Naive thymus-derived CD4-positive, alpha-beta T cell (primary cell): ENCODE results near the gene NELFB. TPM values are rescaled to one million over a fixed set of nuclear protein-coding genes. Genes with fewer than 3 reads are reported as not detected.

Experiments used
- ATAC-seq: fragments of 150-1000 bp; cut with Tn5 transposase; 2 replicates; pipeline ENCODE4 v1.10.0; 2021; ENCODE audit warnings: mild to moderate bottlenecking, moderate library complexity
- CTCF ChIA-PET: fragments of 350-600 bp; sonication (Branson Sonifier 250); formaldehyde crosslinking; loops from one replicate; lab custom pipeline; 2021; ENCODE audit warnings: antibody characterized with exemption; lab: Charles Lee
- POLR2A ChIA-PET: fragments of 350-600 bp; sonication (Branson Sonifier 250); formaldehyde crosslinking; loops from one replicate; lab custom pipeline; 2021; ENCODE audit warnings: antibody characterized with exemption, inconsistent platforms; lab: Charles Lee
- DNase-seq, 9 donors: peaks; one replicate each; pipeline versions ENCODE4 v3.0.0 to v3.0.0-alpha.2; 2020 to 2022; ENCODE audit warnings: mixed read lengths in 1 of 9
- H3K27ac ChIP-seq: one replicate; pipeline ENCODE4 v1.7.0; 2013; ENCODE audit warnings: mild to moderate bottlenecking, low read depth, low read length, moderate library complexity
- H3K27me3 ChIP-seq, 2 donors: one replicate each; pipeline ENCODE4 v1.7.0; 2013; ENCODE audit warnings: low read length in 2 of 2, mild to moderate bottlenecking in 2 of 2, moderate library complexity in 2 of 2; ENCODE audit not compliant: control insufficient read depth in 2 of 2, insufficient read depth in 2 of 2
- H3K36me3 ChIP-seq, 3 experiments: 1 replicate in 2 of 3; 2 replicates in 1 of 3; pipeline ENCODE4 v1.7.0; 2013; ENCODE audit warnings: low read length in 3 of 3, mild to moderate bottlenecking in 3 of 3, moderate library complexity in 1 of 3; ENCODE audit not compliant: insufficient read depth in 3 of 3, control insufficient read depth in 2 of 3
- H3K4me1 ChIP-seq, 2 donors: one replicate each; pipeline ENCODE4 v1.7.0; 2013; ENCODE audit warnings: low read length in 2 of 2, mild to moderate bottlenecking in 2 of 2, moderate library complexity in 1 of 2; ENCODE audit not compliant: control insufficient read depth in 2 of 2, insufficient read depth in 2 of 2
- H3K4me3 ChIP-seq: 2 replicates; pipeline ENCODE4 v1.7.0; 2013; ENCODE audit warnings: mild to moderate bottlenecking, low read length
- H3K9me3 ChIP-seq, 3 experiments: 1 replicate in 2 of 3; 2 replicates in 1 of 3; pipeline ENCODE4 v1.7.0; 2013; ENCODE audit warnings: low read length in 3 of 3; ENCODE audit not compliant: control insufficient read depth in 2 of 3
- H3K27ac Mint-ChIP-seq, 9 donors: one replicate each; pipeline ENCODE4 v1.8.0; 2020 to 2022; ENCODE audit warnings: mixed read lengths in 9 of 9, mild to moderate bottlenecking in 8 of 9, moderate library complexity in 5 of 9, inconsistent platforms in 2 of 9
- H3K27me3 Mint-ChIP-seq, 5 donors: one replicate each; pipeline ENCODE4 v1.8.0; 2021 to 2022; ENCODE audit warnings: mixed read lengths in 5 of 5, mild to moderate bottlenecking in 1 of 5
- H3K36me3 Mint-ChIP-seq, 5 donors: one replicate each; pipeline ENCODE4 v1.8.0; 2020 to 2022; ENCODE audit warnings: mixed read lengths in 5 of 5, mild to moderate bottlenecking in 3 of 5, inconsistent platforms in 1 of 5
- H3K4me1 Mint-ChIP-seq, 7 donors: one replicate each; pipeline ENCODE4 v1.8.0; 2020 to 2022; ENCODE audit warnings: mixed read lengths in 7 of 7, mild to moderate bottlenecking in 3 of 7, inconsistent platforms in 1 of 7
- H3K4me3 Mint-ChIP-seq, 10 donors: one replicate each; pipeline ENCODE4 v1.8.0; 2020 to 2022; ENCODE audit warnings: mild to moderate bottlenecking in 10 of 10, mixed read lengths in 10 of 10, moderate library complexity in 6 of 10, inconsistent platforms in 2 of 10
- H3K9me3 Mint-ChIP-seq, 11 donors: one replicate each; pipeline ENCODE4 v1.8.0; 2020 to 2022; ENCODE audit warnings: mixed read lengths in 11 of 11, mild to moderate bottlenecking in 4 of 11, inconsistent platforms in 1 of 11, moderate library complexity in 1 of 11
- intact Hi-C, 2 donors: fragments of 100-400 bp; cut with micrococcal nuclease; formaldehyde crosslinking; loops; one replicate each; pipeline ENCODE4 v1.15.1; 2023
- polyA plus RNA-seq, 2 donors: library from polyadenylated mRNA; unstranded; fragments of 300-500 nt; fragmentation: Illumina TruSeq; gene quantifications; one replicate each; pipeline ENCODE4 v1.2.3, GENCODE V29; 2021
- total RNA-seq, 6 experiments: library from RNA in 5 of 6; stranded (reverse) in 5 of 6; gene quantifications; 1 replicate in 5 of 6; 2 replicates in 1 of 6; pipeline ENCODE4 v1.2.3 and lab custom pipeline; 2021 to 2026

The NELFB gene
- total and polyA plus RNA-seq, 7 experiments from 2014 or later, result 22.9 to 64.2 (median 38.9) TPM

GRCh38 chr9:137306066-137306849, 51.1 kb downstream of the NELFB start:
- H3K4me1 ChIP-seq, result peaks cover 0 to 20% of the 10 kb centered on the region in 2 donors
- Mint-ChIP-seq H3K9me3 (no peaks in the 10 kb centered on the region), H3K4me3 (peak overlapping the region in 2 of 10 donors; percentile 61 to 69), H3K36me3 (no peaks in the 10 kb centered on the region), H3K4me1 (peaks cover 0 to 7% (median 4%) of the 10 kb centered on the region in 7 donors), H3K27me3 (peaks cover 0 to 3% (median 0%) of the 10 kb centered on the region in 5 donors), H3K27ac (no peak overlapping the region)
- ChIA-PET CTCF (no interaction called here), POLR2A (interaction anchor here (0.6 kb wide), 1 partner anchor 496 kb away, joined by 3 read pairs; no protein-coding TSS in a partner anchor)
- no peaks in the 10 kb centered on the region for H3K36me3 ChIP-seq
- no peaks in the 10 kb centered on the region for H3K27me3 ChIP-seq
- H3K9me3 ChIP-seq, result no peaks in the 10 kb centered on the region
- intact Hi-C loops, result loop anchor here (10.0 kb wide), 2 partner anchors 229 to 249 kb away; partner anchors contain the start of genes MRPL41 (in 1 of the 2) and PNPLA7 (in 1 of the 2)
- H3K27ac ChIP-seq, result no peak overlapping the region
- ATAC-seq (no peak), DNase-seq (no peak)
- no peak overlapping the region for H3K4me3 ChIP-seq

DNA sequence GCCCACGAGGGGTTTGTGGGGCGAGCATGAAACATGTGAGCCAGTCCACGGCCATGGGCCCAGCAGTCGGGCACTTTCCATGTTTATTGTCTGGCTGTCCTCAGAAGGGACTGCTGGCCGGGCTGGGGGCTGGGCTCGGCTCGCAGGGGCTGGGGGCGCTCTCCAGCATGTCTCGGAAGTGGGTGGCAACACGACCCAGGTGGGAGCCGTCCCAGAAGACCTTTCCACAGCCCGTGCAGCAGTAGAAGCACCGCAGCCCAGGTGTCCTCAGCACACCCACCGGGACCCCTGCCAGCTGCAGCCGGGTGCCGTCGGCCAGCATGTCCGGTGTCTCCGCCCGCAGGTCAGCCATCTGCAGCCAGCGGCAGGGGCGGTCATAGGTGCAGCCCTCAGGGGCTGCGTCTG, 51.7 kb downstream of the NELFB start:
- H3K4me3 Mint-ChIP-seq, result peak overlapping the region in 2 of 10 donors; percentile 23 to 63
- H3K4me3 ChIP-seq, result no peak overlapping the region
- peaks cover 0 to 20% of the 10 kb centered on the region in 2 donors for H3K4me1 ChIP-seq
- peak overlapping the region in 1 of 9 donors; percentile 11 for H3K27ac Mint-ChIP-seq
- no peaks in the 10 kb centered on the region for H3K27me3 Mint-ChIP-seq
- H3K9me3 Mint-ChIP-seq, result no peaks in the 10 kb centered on the region
- H3K36me3 ChIP-seq, result no peaks in the 10 kb centered on the region
- H3K9me3 ChIP-seq, result no peaks in the 10 kb centered on the region
- no peaks in the 10 kb centered on the region for H3K27me3 ChIP-seq
- ChIA-PET POLR2A (no interaction called here), CTCF (no interaction called here)
- intact Hi-C loops, result loop anchor here (10.0 kb wide), 2 partner anchors 228 to 248 kb away; partner anchors contain the start of genes MRPL41 (in 1 of the 2) and PNPLA7 (in 1 of the 2)
- no peak for ATAC-seq
- no peak for DNase-seq
- peaks cover 0 to 7% (median 4%) of the 10 kb centered on the region in 7 donors for H3K4me1 Mint-ChIP-seq
- H3K27ac ChIP-seq, result no peak overlapping the region
- no peaks in the 10 kb centered on the region for H3K36me3 Mint-ChIP-seq

- Histone ChIP-seq H3K4me3 (no peak overlapping the region), H3K4me1 (peaks cover 0 to 20% of the 10 kb centered on the region in 2 donors), H3K27me3 (no peaks in the 10 kb centered on the region), H3K9me3 (no peaks in the 10 kb centered on the region), H3K36me3 (no peaks in the 10 kb centered on the region), H3K27ac (no peak overlapping the region)
- POLR2A ChIA-PET, result no interaction called here
- intact Hi-C loops, result loop anchor here (10.0 kb wide), 2 partner anchors 227 to 247 kb away; partner anchors contain the start of genes MRPL41 (in 1 of the 2) and PNPLA7 (in 1 of the 2)
- DNase-seq, result no peak
- peak overlapping the region in 3 of 10 donors; percentile 23 to 63 (median 41) for H3K4me3 Mint-ChIP-seq
- no peaks in the 10 kb centered on the region for H3K36me3 Mint-ChIP-seq
- no peaks in the 10 kb centered on the region for H3K9me3 Mint-ChIP-seq
- ATAC-seq, result no peak
- peaks cover 0 to 7% (median 4%) of the 10 kb centered on the region in 7 donors for H3K4me1 Mint-ChIP-seq
- H3K27ac Mint-ChIP-seq, result peak overlapping the region in 1 of 9 donors; percentile 11
- CTCF ChIA-PET, result no interaction called here
- no peaks in the 10 kb centered on the region for H3K27me3 Mint-ChIP-seq
Observed at GRCh38 chr9:137307255-137308056, 52.3 kb downstream of the NELFB start.

- ATAC-seq (no peak), DNase-seq (no peak)
- Histone ChIP-seq H3K4me3 (no peak overlapping the region), H3K27ac (no peak overlapping the region), H3K27me3 (no peaks in the 10 kb centered on the region), H3K9me3 (no peaks in the 10 kb centered on the region), H3K36me3 (no peaks in the 10 kb centered on the region), H3K4me1 (peaks cover 0 to 20% of the 10 kb centered on the region in 2 donors)
- Mint-ChIP-seq H3K27me3 (no peaks in the 10 kb centered on the region), H3K4me3 (no peak overlapping the region), H3K36me3 (no peaks in the 10 kb centered on the region), H3K4me1 (peaks cover 0 to 7% (median 4%) of the 10 kb centered on the region in 7 donors), H3K9me3 (no peaks in the 10 kb centered on the region), H3K27ac (no peak overlapping the region)
- intact Hi-C loops, result loop anchor here (10.0 kb wide), 2 partner anchors 227 to 247 kb away; partner anchors contain the start of genes MRPL41 (in 1 of the 2) and PNPLA7 (in 1 of the 2)
- CTCF ChIA-PET, result interaction anchor here (1.1 kb wide), 1 partner anchor 12 kb away, joined by 5 read pairs; no protein-coding TSS in a partner anchor
- POLR2A ChIA-PET, result no interaction called here
Observed at GRCh38 chr9:137308057-137308619, 53.0 kb downstream of the NELFB start.

DNA sequence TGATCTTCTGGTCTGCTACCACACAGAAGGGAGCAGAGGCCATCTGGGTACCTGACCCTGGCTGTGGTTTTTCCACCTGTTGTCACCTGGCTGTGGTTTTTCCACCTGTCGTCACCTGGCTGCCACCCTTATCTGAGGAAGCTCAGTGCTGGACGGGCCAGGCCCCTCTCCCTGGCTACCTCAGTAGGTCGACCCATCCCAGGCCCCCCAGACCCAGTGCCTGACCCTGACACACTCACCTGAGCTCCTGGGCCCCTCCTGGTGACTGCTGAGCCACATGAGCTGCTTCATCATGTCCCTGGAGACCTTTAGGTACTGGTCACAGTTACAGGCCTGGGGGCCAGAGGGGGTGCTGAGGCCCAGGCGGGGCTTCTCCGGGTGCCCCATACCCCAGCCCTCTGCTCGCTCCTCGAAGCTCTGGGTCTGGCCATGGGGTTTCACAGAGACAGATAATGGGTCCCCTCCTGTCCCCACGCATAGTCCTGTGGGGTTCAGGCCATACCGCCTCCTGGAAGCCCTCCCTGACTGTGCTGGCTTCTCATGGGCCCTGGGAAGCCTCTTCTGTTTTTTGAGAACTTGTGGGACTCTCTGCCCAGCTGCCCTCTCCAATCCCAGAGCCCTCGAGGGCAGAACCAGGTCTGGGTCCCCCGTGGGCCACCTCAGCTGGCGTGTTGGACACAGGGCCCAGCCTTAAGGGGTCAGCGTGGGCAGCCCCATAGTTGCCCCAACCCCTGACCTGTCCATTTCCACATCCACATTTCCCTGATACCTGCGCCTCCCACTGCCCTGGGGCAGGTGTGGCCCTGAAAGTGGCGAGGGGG, 54.5 kb downstream of the NELFB start:
- Mint-ChIP-seq H3K4me1 (peaks cover 0 to 7% (median 4%) of the 10 kb centered on the region in 7 donors), H3K27me3 (no peaks in the 10 kb centered on the region), H3K4me3 (no peak overlapping the region), H3K9me3 (no peaks in the 10 kb centered on the region), H3K27ac (no peak overlapping the region), H3K36me3 (no peaks in the 10 kb centered on the region)
- POLR2A ChIA-PET, result no interaction called here
- Histone ChIP-seq H3K27ac (no peak overlapping the region), H3K27me3 (no peaks in the 10 kb centered on the region), H3K4me1 (peaks cover 0 to 20% of the 10 kb centered on the region in 2 donors), H3K4me3 (no peak overlapping the region), H3K36me3 (no peaks in the 10 kb centered on the region), H3K9me3 (no peaks in the 10 kb centered on the region)
- DNase-seq (no peak), ATAC-seq (no peak)
- CTCF ChIA-PET, result interaction anchor here (0.9 to 1.1 kb wide), 2 partner anchors 13 to 99 kb away, joined by 3 to 5 read pairs; no protein-coding TSS in a partner anchor
- intact Hi-C loops, result loop anchor here (10.0 kb wide), 2 partner anchors 225 to 245 kb away; partner anchors contain the start of genes MRPL41 (in 1 of the 2) and PNPLA7 (in 1 of the 2)
